ENCODE results near the gene AJAP1.
A peak's percentile ranks its signal among the peaks of the same experiment; 100 is the strongest.

Gene AJAP1

GRCh38 chr1:4630561-4630960 is 23.8 kb upstream of the AJAP1 start:
- FAIRE-seq (no peak), DNase-seq (ENCODE audit: insufficient read length, low spot score) (no peak)

- FAIRE-seq, result no peak
- DNase-seq (ENCODE audit: insufficient read length, low spot score), result no peak
Observed at GRCh38 chr1:4631321-4631720, 23.1 kb upstream of the AJAP1 start.

GRCh38 chr1:4633346-4633745 is 21.1 kb upstream of the AJAP1 start:
- FAIRE-seq, result no peak

DNA sequence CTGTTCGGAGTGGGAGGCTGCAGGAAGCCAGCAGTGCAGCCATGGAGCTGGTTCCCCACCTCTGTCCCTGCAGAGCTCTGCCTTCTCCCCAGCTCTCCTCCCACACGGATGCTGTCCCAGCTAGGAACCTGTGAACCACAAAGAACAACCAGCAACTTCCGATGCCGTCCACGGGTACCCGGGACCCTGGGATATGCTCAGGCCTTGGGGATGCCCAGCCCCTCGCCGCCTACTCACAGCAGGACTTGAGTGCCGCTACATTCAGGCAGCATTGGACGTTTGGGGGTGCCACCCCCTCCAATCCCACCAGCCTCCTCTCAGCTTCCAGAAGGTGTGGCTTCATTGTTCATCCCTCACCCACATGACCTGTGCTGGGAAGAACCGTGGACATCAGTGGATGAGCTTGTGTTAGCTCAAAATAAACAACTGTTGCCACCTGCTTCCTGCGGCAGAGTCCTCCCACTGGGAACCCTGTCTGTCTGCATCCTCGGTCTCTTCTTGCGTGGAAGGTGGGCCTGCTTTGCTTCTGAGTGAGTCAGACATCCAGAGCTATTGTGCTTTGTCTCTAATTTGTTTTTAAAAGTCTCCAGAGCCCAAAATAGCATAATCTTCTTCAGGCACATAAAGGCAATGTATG is 20.1 kb upstream of the AJAP1 start:
- DNase-seq (ENCODE audit: insufficient read length, low spot score) (no peak), FAIRE-seq (no peak)

More at GRCh38 chr1:4633346-4633745, 21.1 kb upstream of the AJAP1 start:
- no peak for DNase-seq (ENCODE audit: insufficient read length, low spot score)

- FAIRE-seq, result no peak
- DNase-seq (ENCODE audit: insufficient read length, low spot score), result no peak
Observed at GRCh38 chr1:4634793-4635406, 19.5 kb upstream of the AJAP1 start.

GRCh38 chr1:4636186-4636585 is 18.2 kb upstream of the AJAP1 start:
- DNase-seq (ENCODE audit: insufficient read length, low spot score) (no peak), FAIRE-seq (no peak)

GRCh38 chr1:4636644-4637380 is 17.6 kb upstream of the AJAP1 start:
- FAIRE-seq, result no peak

GRCh38 chr1:4637616-4638344 is 16.6 kb upstream of the AJAP1 start:
- FAIRE-seq (no peak), DNase-seq (ENCODE audit: insufficient read length, low spot score) (no peak)

More at GRCh38 chr1:4636644-4637380, 17.6 kb upstream of the AJAP1 start:
- DNase-seq (ENCODE audit: insufficient read length, low spot score), result no peak

GRCh38 chr1:4638345-4638729 is 16.1 kb upstream of the AJAP1 start:
- FAIRE-seq, result no peak

DNA sequence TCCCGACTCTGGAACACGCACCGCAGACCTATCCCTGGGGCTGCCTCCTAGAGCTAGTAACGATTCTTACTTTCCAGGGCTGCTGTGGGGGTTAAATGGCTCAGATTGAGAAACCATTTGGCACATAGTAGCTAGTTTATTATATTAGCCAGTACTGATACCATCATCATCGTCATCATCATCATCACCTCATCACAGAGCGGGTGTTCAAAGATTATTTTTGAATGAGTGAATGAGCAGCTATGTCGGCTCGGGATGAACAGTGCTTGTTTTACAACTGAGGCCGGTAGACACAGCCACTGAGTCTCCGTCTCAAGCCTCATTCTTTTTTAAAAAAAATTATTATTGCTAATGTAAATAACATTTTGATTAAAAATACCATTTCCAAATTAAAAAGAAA is 13.5 kb upstream of the AJAP1 start:
- FAIRE-seq (no peak), DNase-seq (ENCODE audit: insufficient read length, low spot score) (no peak)

More at GRCh38 chr1:4638345-4638729, 16.1 kb upstream of the AJAP1 start:
- no peak for DNase-seq (ENCODE audit: insufficient read length, low spot score)

GRCh38 chr1:4647391-4647790 is 7.0 kb upstream of the AJAP1 start:
- DNase-seq (ENCODE audit: insufficient read length, low spot score) (no peak), FAIRE-seq (no peak)

- DNase-seq (ENCODE audit: insufficient read length, low spot score) (no peak), FAIRE-seq (no peak)
Observed at GRCh38 chr1:4648657-4649056, 5.8 kb upstream of the AJAP1 start.

GRCh38 chr1:4650481-4650880 is 3.9 kb upstream of the AJAP1 start:
- no peak for FAIRE-seq

DNA sequence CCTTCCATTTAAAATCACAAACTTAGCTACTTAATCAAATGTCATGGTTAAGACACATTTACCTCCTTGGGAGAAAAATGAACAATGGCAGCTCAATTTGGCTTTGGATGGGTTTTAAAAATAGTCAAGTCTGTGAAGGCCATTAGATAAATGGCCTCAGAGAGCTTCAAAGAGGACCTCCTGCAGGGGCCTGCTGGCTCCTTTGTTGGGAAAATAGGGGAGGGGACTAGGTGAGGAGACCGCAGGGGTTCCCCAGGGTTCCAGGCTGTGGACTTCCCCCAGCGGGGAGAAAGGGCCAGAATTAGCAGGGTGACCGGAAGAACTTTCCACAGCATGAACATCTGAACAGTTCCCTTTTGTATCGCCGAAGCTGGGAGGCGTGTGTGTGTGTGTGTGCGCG is 3.4 kb upstream of the AJAP1 start:
- FAIRE-seq, result no peak
- DNase-seq (ENCODE audit: insufficient read length, low spot score), result no peak

More at GRCh38 chr1:4650481-4650880, 3.9 kb upstream of the AJAP1 start:
- DNase-seq (ENCODE audit: insufficient read length, low spot score), result no peak

GRCh38 chr1:4652631-4653327 is 1.6 kb upstream of the AJAP1 start:
- FAIRE-seq (no peak), DNase-seq (ENCODE audit: insufficient read length, low spot score) (peak; percentile 94)

DNA sequence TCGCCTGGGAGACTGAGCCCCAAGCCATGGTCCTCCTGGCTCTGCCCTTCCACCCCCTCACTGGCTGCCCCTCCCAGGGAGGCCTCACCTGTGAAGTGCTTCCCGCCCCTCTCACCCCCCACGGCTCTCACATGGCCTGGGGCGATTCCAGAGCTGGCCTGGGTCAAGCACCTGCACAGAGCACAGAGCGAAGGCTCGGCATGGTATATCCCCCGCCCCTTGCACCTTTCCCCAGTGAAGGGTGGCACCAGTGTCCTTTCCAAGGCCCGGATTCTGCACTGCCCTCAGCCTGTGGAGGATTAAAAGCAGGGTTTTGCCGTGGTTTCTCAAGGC is 1.1 kb upstream of the AJAP1 start:
- FAIRE-seq, result no peak
- DNase-seq (ENCODE audit: insufficient read length, low spot score), result no peak

- no peak for DNase-seq (ENCODE audit: insufficient read length, low spot score)
- no peak for FAIRE-seq
Observed at GRCh38 chr1:4654764-4655673, 610 bp downstream of the AJAP1 start.

DNA sequence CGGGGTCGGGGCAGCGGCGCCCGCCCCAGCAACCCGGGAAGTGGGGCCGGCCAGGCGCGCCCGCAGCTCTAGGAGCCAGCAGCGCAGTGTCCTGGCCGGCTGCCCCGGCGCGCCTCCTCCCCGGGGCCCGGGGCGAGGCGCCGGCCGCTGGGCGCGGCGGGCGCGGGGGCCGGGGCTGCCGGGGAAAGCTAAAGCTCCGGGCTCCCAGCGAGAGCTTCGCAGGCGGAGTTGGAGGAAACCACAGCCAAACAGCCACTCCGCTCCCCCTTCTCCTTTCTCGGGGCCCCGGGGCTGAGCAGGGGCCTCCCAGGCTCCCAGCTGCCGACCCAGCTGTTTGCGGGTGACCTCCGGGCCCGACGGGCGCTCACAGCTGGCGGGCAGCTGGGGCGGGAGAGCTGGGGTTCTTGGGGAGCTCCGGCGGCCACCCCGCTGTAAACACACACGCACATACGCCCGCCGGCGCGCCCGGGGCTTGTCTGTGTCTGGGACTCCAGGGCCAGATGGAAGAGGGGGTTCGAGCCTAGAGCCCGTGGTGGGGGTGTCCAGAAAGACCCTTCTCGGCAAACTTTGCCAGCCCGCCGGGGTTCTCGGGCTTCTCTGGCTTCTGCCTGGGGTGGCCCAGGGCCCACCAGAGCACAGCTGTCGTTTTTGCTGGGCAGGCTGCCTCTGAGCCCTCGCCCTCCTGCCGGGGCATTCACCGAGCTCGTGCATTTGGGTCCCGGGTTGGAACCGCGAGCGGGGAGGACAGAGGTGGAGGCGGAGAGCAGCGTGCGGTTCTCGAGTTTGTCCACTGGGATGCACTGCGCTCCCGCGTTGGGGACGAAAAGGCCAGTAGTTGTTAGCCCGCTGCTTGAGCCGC is 1.5 kb downstream of the AJAP1 start:
- no peak for DNase-seq (ENCODE audit: insufficient read length, low spot score)
- no peak for FAIRE-seq
